Measurements from ENCODE around the gene OR10H3.

DNA sequence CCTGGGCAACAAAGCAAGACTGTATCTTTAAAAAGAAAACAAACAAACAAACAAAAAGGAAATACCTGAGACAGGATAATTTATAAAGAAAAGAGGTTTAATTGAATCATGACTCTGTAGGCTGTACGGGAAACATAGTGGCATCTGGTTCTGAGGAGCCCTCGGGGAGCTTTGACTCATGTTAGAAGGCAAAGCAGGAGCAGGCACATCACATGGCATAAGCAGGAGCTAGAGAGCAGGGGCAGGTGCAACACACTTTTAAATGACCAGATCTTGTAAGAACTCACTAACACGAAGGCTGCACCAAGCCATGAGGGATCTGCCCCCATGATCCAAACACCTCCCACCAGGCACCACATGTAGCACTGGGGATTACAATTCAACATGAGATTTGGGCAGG is 23.1 kb upstream of the OR10H3 start:
- TF ChIP-seq, protein P1, sequence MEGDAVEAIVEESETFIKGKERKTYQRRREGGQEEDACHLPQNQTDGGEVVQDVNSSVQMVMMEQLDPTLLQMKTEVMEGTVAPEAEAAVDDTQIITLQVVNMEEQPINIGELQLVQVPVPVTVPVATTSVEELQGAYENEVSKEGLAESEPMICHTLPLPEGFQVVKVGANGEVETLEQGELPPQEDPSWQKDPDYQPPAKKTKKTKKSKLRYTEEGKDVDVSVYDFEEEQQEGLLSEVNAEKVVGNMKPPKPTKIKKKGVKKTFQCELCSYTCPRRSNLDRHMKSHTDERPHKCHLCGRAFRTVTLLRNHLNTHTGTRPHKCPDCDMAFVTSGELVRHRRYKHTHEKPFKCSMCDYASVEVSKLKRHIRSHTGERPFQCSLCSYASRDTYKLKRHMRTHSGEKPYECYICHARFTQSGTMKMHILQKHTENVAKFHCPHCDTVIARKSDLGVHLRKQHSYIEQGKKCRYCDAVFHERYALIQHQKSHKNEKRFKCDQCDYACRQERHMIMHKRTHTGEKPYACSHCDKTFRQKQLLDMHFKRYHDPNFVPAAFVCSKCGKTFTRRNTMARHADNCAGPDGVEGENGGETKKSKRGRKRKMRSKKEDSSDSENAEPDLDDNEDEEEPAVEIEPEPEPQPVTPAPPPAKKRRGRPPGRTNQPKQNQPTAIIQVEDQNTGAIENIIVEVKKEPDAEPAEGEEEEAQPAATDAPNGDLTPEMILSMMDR (IDR thresholded peaks at IDR 0.05) = no peak
- TF ChIP-seq POLR2A (IDR thresholded peaks at IDR 0.05) = no peak

All from lower leg skin (tissue), 3 donors.